Pancreas (tissue), 10 donors: Measurements from ENCODE around the gene STARD7. TPM values are rescaled to one million over a fixed set of nuclear protein-coding genes. Genes with fewer than 3 reads are reported as not detected.

ENCODE experiments used
- ATAC-seq, 4 donors: fragments of 200-7000 bp; cut with Tn5 transposase; one replicate each; pipeline versions ENCODE4 v1.8.0 to v1.9.1; 2020; ENCODE audit warnings: mild to moderate bottlenecking in 4 of 4, moderate library complexity in 4 of 4
- DNase-seq, 6 donors: peaks; one replicate each; pipeline ENCODE4 v3.0.0-alpha.2; 2020
- FAIRE-seq: peaks from 2 replicates; lab custom pipeline; 2012; peaks lifted over from hg19 to GRCh38; lab: Jason Lieb, UNC
- H3K27ac ChIP-seq, 4 donors: fragments of 200-600 bp; sonication (generic); 1 replicate in 3 of 4; 2 replicates in 1 of 4; pipeline versions ENCODE4 v1.5.0 to v1.8.0; 2020
- H3K27me3 ChIP-seq, 4 donors: fragments of 200-600 bp; one replicate each; pipeline ENCODE4 v1.8.0; 2021
- H3K36me3 ChIP-seq, 3 donors: fragments of 200-600 bp; sonication (generic) in 1 of 3; one replicate each; pipeline versions ENCODE4 v1.5.0 to v1.8.0; 2020 to 2021
- H3K4me1 ChIP-seq, 3 donors: fragments of 200-600 bp; one replicate each; pipeline ENCODE4 v1.8.0; 2021
- H3K4me3 ChIP-seq, 4 donors: fragments of 200-600 bp; sonication (generic) in 2 of 4; one replicate each; pipeline versions ENCODE4 v1.5.0 to v1.8.0; 2020 to 2021
- H3K9me3 ChIP-seq, 4 donors: fragments of 200-600 bp; one replicate each; pipeline ENCODE4 v1.8.0; 2021
- CTCF ChIP-seq, 4 donors: fragments of 200-600 bp; sonication (generic) in 3 of 4; IDR thresholded peaks; one replicate each; pipeline versions ENCODE4 v1.5.0 to v1.8.0; 2021; ENCODE audit warnings: antibody characterized with exemption in 4 of 4
- WGBS, 2 donors: extraction: QIAGEN DNeasy Blood & Tissue Kit; methylation state at CpG; one replicate each; pipeline ENCODE4 v1.1.7; 2013; 5-methylcytosine and 5-hydroxymethylcytosine counted together
- intact Hi-C, 3 donors: fragments of 100-400 bp; cut with DNase I; formaldehyde crosslinking; loops; one replicate each; pipeline versions ENCODE4 v1.11.1 to v1.14.2; 2022
- polyA plus RNA-seq, 2 donors: library from polyadenylated mRNA; stranded (reverse); fragments of 200-250 nt; gene quantifications; one replicate each; pipeline ENCODE4 v1.2.3, GENCODE V29; 2013
- total RNA-seq, 6 donors: library from RNA; stranded (reverse); fragmentation: NEBNext Ultra II Directional in 4 of 6; extraction: Animal tissue kit (Norgen Biotek cat#: 25700) in 4 of 6; gene quantifications; one replicate each; pipeline versions ENCODE4 v1.2.1 to v1.2.4, GENCODE V29; 2021 to 2023
- donor health status: healthy with polysubstance abuse.
- donor health status: DM: no; HTN: no; CAD: no; lungs with moderate emphysema.
- donor health status: DM: no; HTN: no; CAD: no.
- donor health status: control.
- donor health status: control.
- donor health status: Bipolar disorder and iron deficiency.
- donor health status: DM: yes; HTN: yes; CAD: no.
- donor health status: DM: no; HTN: no; CAD: no.
- donor health status: DM: no; HTN: no; CAD: no.
- donor health status: DM: yes; HTN: yes; CAD: no.

The STARD7 gene
- total and polyA plus RNA-seq, 8 donors = 21.7 to 65.1 (median 48.3) TPM

GRCh38 chr2:96203130-96204028 lies 5.2 kb downstream of the STARD7 start:
- intact Hi-C loops = loop anchor here in 2 of 3 donors (10.0 kb wide), 1 partner anchor 61 kb away; the partner anchor contains the start of genes CIAO1 (in 2 of the 2) and TMEM127 (in 2 of the 2)
- no peaks in the 10 kb centered on the region for H3K36me3 ChIP-seq
- H3K4me1 ChIP-seq = peaks cover 38 to 74% (median 39%) of the 10 kb centered on the region in 3 donors
- FAIRE-seq (no peak), ATAC-seq (no peak), DNase-seq (no peak)
- no peaks in the 10 kb centered on the region for H3K9me3 ChIP-seq
- no peaks in the 10 kb centered on the region for H3K27me3 ChIP-seq
- H3K27ac ChIP-seq = no peak overlapping the region
- 79 to 81% methylated on average over 9 of the region's 9 CpGs for WGBS, 2 donors
- no peak overlapping the region for H3K4me3 ChIP-seq
- no peak for TF ChIP-seq CTCF (IDR thresholded peaks at IDR 0.05)

- Histone ChIP-seq H3K4me3 (no peak overlapping the region), H3K27ac (no peak overlapping the region), H3K4me1 (peaks cover 38 to 74% (median 39%) of the 10 kb centered on the region in 3 donors), H3K9me3 (no peaks in the 10 kb centered on the region), H3K36me3 (no peaks in the 10 kb centered on the region), H3K27me3 (no peaks in the 10 kb centered on the region)
- FAIRE-seq (no peak), DNase-seq (no peak), ATAC-seq (peak; percentile 24 to 45 (median 26))
- WGBS, 2 donors = 49 to 50% methylated on average over 4 of the region's 4 CpGs
- intact Hi-C loops = loop anchor here in 2 of 3 donors (10.0 kb wide), 1 partner anchor 62 kb away; the partner anchor contains the start of genes CIAO1 (in 2 of the 2) and TMEM127 (in 2 of the 2)
- no peak for TF ChIP-seq CTCF (IDR thresholded peaks at IDR 0.05)
Measured at GRCh38 chr2:96202152-96202854, 6.3 kb downstream of the STARD7 start.

GRCh38 chr2:96201338-96201737 lies 7.3 kb downstream of the STARD7 start:
- intact Hi-C loops = loop anchor here in 2 of 3 donors (10.0 kb wide), 1 partner anchor 63 kb away; the partner anchor contains the start of genes CIAO1 (in 2 of the 2) and TMEM127 (in 2 of the 2)
- FAIRE-seq = no peak
- peak in 1 of 6 donors; percentile 23 for DNase-seq
- Histone ChIP-seq H3K36me3 (no peaks in the 10 kb centered on the region), H3K27ac (no peak overlapping the region), H3K9me3 (no peaks in the 10 kb centered on the region), H3K27me3 (no peaks in the 10 kb centered on the region), H3K4me3 (no peak overlapping the region), H3K4me1 (peaks cover 33 to 68% (median 38%) of the 10 kb centered on the region in 3 donors)
- WGBS, 2 donors = 20 to 24% methylated on average over 5 of the region's 5 CpGs
- TF ChIP-seq CTCF (IDR thresholded peaks at IDR 0.05) = no peak
- peak; percentile 64 to 83 (median 70) for ATAC-seq

- no peak overlapping the region for H3K27ac ChIP-seq
- ATAC-seq (no peak), FAIRE-seq (no peak), DNase-seq (no peak)
- H3K27me3 ChIP-seq = no peaks in the 10 kb centered on the region
- intact Hi-C loops = no loop called here
- H3K9me3 ChIP-seq = no peaks in the 10 kb centered on the region
- H3K36me3 ChIP-seq = peaks cover 0 to 12% (median 6%) of the 10 kb centered on the region in 3 donors
- peaks cover 18 to 46% (median 24%) of the 10 kb centered on the region in 3 donors for H3K4me1 ChIP-seq
- WGBS, 2 donors = 69 to 72% methylated on average over 2 of the region's 2 CpGs
- no peak for TF ChIP-seq CTCF (IDR thresholded peaks at IDR 0.05)
- H3K4me3 ChIP-seq = no peak overlapping the region
Measured at GRCh38 chr2:96198921-96199320, 9.7 kb downstream of the STARD7 start.
